GM23248 (cell line): ENCODE measurements around the gene SGCE. TPM values are rescaled to one million over a fixed set of nuclear protein-coding genes. Genes with fewer than 3 reads are reported as not detected.

Source experiments
- DNase-seq: peaks from one replicate; pipeline ENCODE4 v3.0.0-alpha.2; 2015
- H2AFZ ChIP-seq: fragments of 200-600 bp; sonication (generic); 2 replicates; pipeline ENCODE4 v1.6.1; 2016; ENCODE audit warnings: antibody characterized with exemption
- H3F3A ChIP-seq: fragments of 200-600 bp; sonication (generic); 2 replicates; pipeline ENCODE4 v1.6.1; 2016; ENCODE audit warnings: mild to moderate bottlenecking, antibody characterized with exemption, mixed run types; ENCODE audit not compliant: insufficient read depth
- H3K27ac ChIP-seq: fragments of 200-600 bp; sonication (generic); 2 replicates; pipeline ENCODE4 v1.5.1; 2016; ENCODE audit warnings: mild to moderate bottlenecking
- H3K27me3 ChIP-seq: fragments of 200-600 bp; sonication (generic); replicated peaks from 2 replicates; pipeline ENCODE4 v1.6.1; 2016; ENCODE audit warnings: mild to moderate bottlenecking; ENCODE audit not compliant: insufficient read depth
- H3K36me3 ChIP-seq: fragments of 200-600 bp; sonication (generic); 2 replicates; pipeline ENCODE4 v1.6.1; 2016; ENCODE audit warnings: low read depth, mild to moderate bottlenecking
- H3K4me1 ChIP-seq: fragments of 200-600 bp; sonication (generic); 2 replicates; pipeline ENCODE4 v1.6.1; 2016; ENCODE audit warnings: mild to moderate bottlenecking; ENCODE audit not compliant: insufficient read depth
- H3K4me2 ChIP-seq: fragments of 200-600 bp; sonication (generic); one replicate; pipeline ENCODE4 v1.6.1; 2016; ENCODE audit warnings: mild to moderate bottlenecking; ENCODE audit not compliant: unreplicated experiment
- H3K4me3 ChIP-seq: fragments of 200-600 bp; sonication (generic); 2 replicates; pipeline ENCODE4 v1.5.1; 2016; ENCODE audit warnings: mild to moderate bottlenecking
- H3K79me2 ChIP-seq: fragments of 200-600 bp; sonication (generic); 2 replicates; pipeline ENCODE4 v1.6.1; 2016; ENCODE audit warnings: mild to moderate bottlenecking; ENCODE audit not compliant: insufficient read depth
- H3K9ac ChIP-seq: fragments of 200-600 bp; sonication (generic); 2 replicates; pipeline ENCODE4 v1.6.1; 2016; ENCODE audit warnings: mild to moderate bottlenecking
- H3K9me2 ChIP-seq: fragments of 200-600 bp; sonication (generic); 2 replicates; pipeline ENCODE4 v1.6.1; 2016; ENCODE audit warnings: mixed run types, mild to moderate bottlenecking, moderate library complexity; ENCODE audit not compliant: insufficient read depth
- H3K9me3 ChIP-seq: fragments of 200-600 bp; sonication (generic); one replicate; pipeline ENCODE4 v1.6.1; 2017; ENCODE audit warnings: low read depth
- H4K20me1 ChIP-seq: fragments of 200-600 bp; sonication (generic); 2 replicates; pipeline ENCODE4 v1.6.0; 2016; ENCODE audit not compliant: insufficient read depth
- EZH2 ChIP-seq: fragments of 200-600 bp; sonication (generic); IDR thresholded peaks from 2 replicates; pipeline ENCODE4 v1.6.1; 2018; ENCODE audit warnings: antibody characterized with exemption, mild to moderate bottlenecking; ENCODE audit not compliant: insufficient read depth, poor library complexity, severe bottlenecking
- EZH2phosphoT487 ChIP-seq: fragments of 200-600 bp; sonication (generic); IDR thresholded peaks from 2 replicates; pipeline ENCODE4 v1.6.1; 2018; ENCODE audit warnings: antibody characterized with exemption, moderate library complexity, mild to moderate bottlenecking, low read depth; ENCODE audit not compliant: insufficient read depth
- WGBS, 2 experiments: methylation state at CpG; one replicate each; pipeline ENCODE4 v1.1.6; 2015 to 2017; ENCODE audit warnings: low lambda C conversion rate in 2 of 2, low coverage in 1 of 2; ENCODE audit errors: missing lambda C conversion rate in 2 of 2; 5-methylcytosine and 5-hydroxymethylcytosine counted together
- in situ Hi-C: fragments of 300-500 bp; cut with MboI; formaldehyde crosslinking; loops from 2 replicates; pipeline ENCODE4 v1.15.0; 2020
- polyA plus RNA-seq: library from polyadenylated mRNA; unstranded; fragments of >200 nt; fragmentation: Nextera tagmentation; extraction: Ambion mirVana; gene quantifications from 2 replicates; pipeline ENCODE4 v1.2.1, GENCODE V29; 2016
- total RNA-seq: library from RNA; depleted of rRNA; stranded (reverse); fragments of >200 nt; shearing (Covaris generic); gene quantifications from 2 replicates; pipeline ENCODE4 v1.2.3, GENCODE V29; 2014

SGCE gene
- total and polyA plus RNA-seq, 2 experiments from 2014 or later: 71.4 to 120 TPM

GRCh38 chr7:94620703-94621118, 35.2 kb downstream of the SGCE start:
- H4K20me1 ChIP-seq: no peaks in the 10 kb centered on the region
- no peak overlapping the region for H3K4me2 ChIP-seq
- peak; percentile 96 for DNase-seq
- H3K4me3 ChIP-seq: no peak overlapping the region
- no peaks in the 10 kb centered on the region for H3K27me3 ChIP-seq
- 2 to 6% methylated on average over 2 of the region's 2 CpGs for WGBS, 2 experiments
- peaks cover 8% of the 10 kb centered on the region for H3K4me1 ChIP-seq
- no peaks in the 10 kb centered on the region for H3K36me3 ChIP-seq
- no peak overlapping the region for H2AFZ ChIP-seq
- peaks cover 9% of the 10 kb centered on the region; the same call in 1 of the 2 replicates for H3F3A ChIP-seq
- H3K79me2 ChIP-seq: no peaks in the 10 kb centered on the region
- peak overlapping the region; percentile 8; the same call in 1 of the 2 replicates for H3K27ac ChIP-seq
- no peaks in the 10 kb centered on the region for H3K9me3 ChIP-seq
- in situ Hi-C loops: no loop called here
- no peak overlapping the region for H3K9ac ChIP-seq
- no peak for TF ChIP-seq EZH2phosphoT487
- TF ChIP-seq EZH2: no peak
- no peaks in the 10 kb centered on the region for H3K9me2 ChIP-seq

GRCh38 chr7:94618126-94618525, 37.8 kb downstream of the SGCE start:
- no peaks in the 10 kb centered on the region for H3K79me2 ChIP-seq
- no peak overlapping the region for H3K27ac ChIP-seq
- H3F3A ChIP-seq: peaks cover 9% of the 10 kb centered on the region; the same call in 1 of the 2 replicates
- H3K27me3 ChIP-seq: no peaks in the 10 kb centered on the region
- peak; percentile 4 for DNase-seq
- H3K4me2 ChIP-seq: no peak overlapping the region
- in situ Hi-C loops: no loop called here
- H3K36me3 ChIP-seq: no peaks in the 10 kb centered on the region
- TF ChIP-seq EZH2 (no peak), EZH2phosphoT487 (no peak)
- H2AFZ ChIP-seq: no peak overlapping the region
- WGBS, 2 experiments: 95 to 100% methylated on average over 1 of the region's 1 CpG
- H3K9ac ChIP-seq: no peak overlapping the region
- no peak overlapping the region for H3K4me3 ChIP-seq
- H4K20me1 ChIP-seq: no peaks in the 10 kb centered on the region
- no peaks in the 10 kb centered on the region for H3K9me2 ChIP-seq
- no peaks in the 10 kb centered on the region for H3K9me3 ChIP-seq
- peaks cover 8% of the 10 kb centered on the region for H3K4me1 ChIP-seq

GRCh38 chr7:94616855-94617254, 39.1 kb downstream of the SGCE start:
- 96 to 97% methylated on average over 3 of the region's 3 CpGs for WGBS, 2 experiments
- Histone ChIP-seq H3K4me3 (no peak overlapping the region), H3K9me2 (no peaks in the 10 kb centered on the region), H3K36me3 (no peaks in the 10 kb centered on the region), H3K27ac (no peak overlapping the region), H3K79me2 (no peaks in the 10 kb centered on the region), H3K4me2 (no peak overlapping the region), H2AFZ (no peak overlapping the region), H3K9ac (no peak overlapping the region), H4K20me1 (no peaks in the 10 kb centered on the region), H3K9me3 (no peaks in the 10 kb centered on the region), H3K27me3 (no peaks in the 10 kb centered on the region), H3F3A (peaks cover 9% of the 10 kb centered on the region; the same call in 1 of the 2 replicates), H3K4me1 (peaks cover 8% of the 10 kb centered on the region)
- no peak for DNase-seq
- TF ChIP-seq EZH2phosphoT487 (no peak), EZH2 (no peak)
- in situ Hi-C loops: no loop called here

GRCh38 chr7:94615666-94616065, 40.3 kb downstream of the SGCE start:
- no peak for DNase-seq
- Histone ChIP-seq H3K27me3 (no peaks in the 10 kb centered on the region), H3K9me2 (no peaks in the 10 kb centered on the region), H3K4me2 (no peak overlapping the region), H3K4me1 (no peaks in the 10 kb centered on the region), H3K4me3 (no peak overlapping the region), H3F3A (no peaks in the 10 kb centered on the region), H4K20me1 (no peaks in the 10 kb centered on the region), H3K9ac (no peak overlapping the region), H3K27ac (no peak overlapping the region), H3K9me3 (no peaks in the 10 kb centered on the region), H2AFZ (no peak overlapping the region), H3K36me3 (no peaks in the 10 kb centered on the region), H3K79me2 (no peaks in the 10 kb centered on the region)
- in situ Hi-C loops: no loop called here
- WGBS, 2 experiments: 90 to 100% methylated on average over 1 of the region's 1 CpG
- TF ChIP-seq EZH2phosphoT487 (no peak), EZH2 (no peak)

- Histone ChIP-seq H4K20me1 (no peaks in the 10 kb centered on the region), H2AFZ (no peak overlapping the region)
Observed at GRCh38 chr7:94612661-94613060, 43.3 kb downstream of the SGCE start.

More at GRCh38 chr7:94612661-94613060, 43.3 kb downstream of the SGCE start:
- Histone ChIP-seq H3K4me2 (no peak overlapping the region), H3F3A (no peaks in the 10 kb centered on the region), H3K9ac (no peak overlapping the region), H3K79me2 (no peaks in the 10 kb centered on the region; the same call in 1 of the 2 replicates), H3K9me2 (no peaks in the 10 kb centered on the region), H3K27me3 (no peaks in the 10 kb centered on the region), H3K27ac (no peak overlapping the region), H3K9me3 (no peaks in the 10 kb centered on the region), H3K4me3 (no peak overlapping the region), H3K4me1 (no peaks in the 10 kb centered on the region), H3K36me3 (no peaks in the 10 kb centered on the region)
- no peak for DNase-seq
- TF ChIP-seq EZH2: no peak
- TF ChIP-seq EZH2phosphoT487: no peak
- in situ Hi-C loops: no loop called here
